Kidney epithelial cell (primary cell): ENCODE measurements around the gene PROZ. TPM values are rescaled to one million over a fixed set of nuclear protein-coding genes. Genes with fewer than 3 reads are reported as not detected.

Source experiments
- DNase-seq: peaks from one replicate; pipeline ENCODE4 v3.0.0-alpha.2; 2010; ENCODE audit warnings: low read depth
- H3K27me3 ChIP-seq: 2 replicates; pipeline ENCODE4 v1.6.0; 2011; ENCODE audit warnings: low read length; ENCODE audit not compliant: control insufficient read depth, insufficient read depth
- H3K36me3 ChIP-seq: 2 replicates; pipeline ENCODE4 v1.5.1; 2011; ENCODE audit warnings: low read length; ENCODE audit not compliant: control insufficient read depth, insufficient read depth
- H3K4me3 ChIP-seq: 2 replicates; pipeline ENCODE4 v1.5.1; 2011; ENCODE audit warnings: low read depth, mild to moderate bottlenecking, control low read depth, low read length
- CTCF ChIP-seq: IDR thresholded peaks from 2 replicates; pipeline ENCODE4 v1.5.1; 2011; ENCODE audit warnings: mild to moderate bottlenecking, moderate library complexity, low read length, control low read depth, inconsistent platforms; ENCODE audit not compliant: insufficient read depth, poor library complexity, severe bottlenecking
- total RNA-seq: library from RNA; depleted of rRNA; stranded (reverse); fragments of >200 nt; gene quantifications from 2 replicates; pipeline ENCODE4 v1.2.3, GENCODE V29; 2015

The PROZ gene
- total RNA-seq, 1 donor from 2014 or later, result not detected

DNA sequence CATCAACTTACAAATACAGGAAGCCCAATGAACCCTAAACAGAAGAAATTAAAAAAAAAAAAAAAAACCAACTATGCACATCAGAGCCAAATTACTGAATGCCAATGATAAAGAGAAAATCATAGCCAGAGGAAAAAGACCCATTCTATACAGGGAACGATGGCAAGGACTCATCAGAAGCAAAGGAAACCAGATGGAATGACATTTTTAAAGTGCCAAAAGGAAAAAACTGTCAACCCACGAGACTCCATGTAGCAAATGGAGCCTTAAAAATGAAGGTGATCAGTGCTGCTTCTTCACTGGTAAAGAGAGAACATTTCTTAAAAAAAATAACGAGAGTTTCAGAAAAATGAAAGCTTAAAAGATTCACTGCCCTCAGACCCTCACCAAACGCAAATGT is 31.7 kb downstream of the PROZ start:
- no peak for TF ChIP-seq CTCF
- no peak overlapping the region for H3K4me3 ChIP-seq
- H3K27me3 ChIP-seq, result no peaks in the 10 kb centered on the region
- DNase-seq, result no peak
- peaks cover 3% of the 10 kb centered on the region for H3K36me3 ChIP-seq

GRCh38 chr13:113192279-113192678 is 33.8 kb downstream of the PROZ start:
- no peak for TF ChIP-seq CTCF
- H3K4me3 ChIP-seq, result no peak overlapping the region
- DNase-seq, result no peak
- H3K36me3 ChIP-seq, result peaks cover 4% of the 10 kb centered on the region
- no peaks in the 10 kb centered on the region for H3K27me3 ChIP-seq

DNA sequence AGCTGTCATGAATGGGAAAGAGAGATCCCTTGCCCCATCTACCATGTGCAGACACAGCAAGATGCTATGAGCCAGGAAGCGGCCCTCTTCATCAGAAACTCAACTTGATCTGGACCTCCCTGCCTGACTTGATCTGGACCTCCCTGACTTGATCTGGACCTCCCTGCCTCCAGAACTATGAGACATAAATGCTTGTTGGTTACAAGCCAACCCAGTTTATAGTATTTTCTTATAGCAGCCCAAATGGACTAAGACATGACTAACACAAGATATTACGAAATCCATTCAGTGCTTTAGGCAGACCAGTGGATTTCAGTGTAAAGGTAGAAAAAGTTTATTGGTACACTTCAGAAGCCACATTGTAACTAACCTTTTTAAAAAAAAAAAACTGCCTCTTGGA is 34.5 kb downstream of the PROZ start:
- H3K36me3 ChIP-seq, result peaks cover 4% of the 10 kb centered on the region
- H3K4me3 ChIP-seq, result no peak overlapping the region
- H3K27me3 ChIP-seq, result no peaks in the 10 kb centered on the region
- DNase-seq, result no peak
- TF ChIP-seq CTCF, result no peak

GRCh38 chr13:113195360-113195759 is 36.9 kb downstream of the PROZ start:
- TF ChIP-seq CTCF, result no peak

GRCh38 chr13:113196970-113197737 is 38.7 kb downstream of the PROZ start:
- TF ChIP-seq CTCF, result no peak
- no peak overlapping the region for H3K4me3 ChIP-seq
- H3K36me3 ChIP-seq, result peaks cover 3% of the 10 kb centered on the region
- H3K27me3 ChIP-seq, result no peaks in the 10 kb centered on the region
- no peak for DNase-seq

More at GRCh38 chr13:113195360-113195759, 36.9 kb downstream of the PROZ start:
- DNase-seq, result no peak
- H3K36me3 ChIP-seq, result peaks cover 3% of the 10 kb centered on the region
- no peaks in the 10 kb centered on the region for H3K27me3 ChIP-seq
- H3K4me3 ChIP-seq, result no peak overlapping the region

GRCh38 chr13:113201815-113202214 is 43.4 kb downstream of the PROZ start:
- no peaks in the 10 kb centered on the region for H3K36me3 ChIP-seq

More at GRCh38 chr13:113201815-113202214, 43.4 kb downstream of the PROZ start:
- TF ChIP-seq CTCF, result no peak
- H3K4me3 ChIP-seq, result no peak overlapping the region
- DNase-seq, result no peak
- no peaks in the 10 kb centered on the region for H3K27me3 ChIP-seq
